ENCODE measurements around the gene ATP8A1.

The ATP8A1 gene

DNA sequence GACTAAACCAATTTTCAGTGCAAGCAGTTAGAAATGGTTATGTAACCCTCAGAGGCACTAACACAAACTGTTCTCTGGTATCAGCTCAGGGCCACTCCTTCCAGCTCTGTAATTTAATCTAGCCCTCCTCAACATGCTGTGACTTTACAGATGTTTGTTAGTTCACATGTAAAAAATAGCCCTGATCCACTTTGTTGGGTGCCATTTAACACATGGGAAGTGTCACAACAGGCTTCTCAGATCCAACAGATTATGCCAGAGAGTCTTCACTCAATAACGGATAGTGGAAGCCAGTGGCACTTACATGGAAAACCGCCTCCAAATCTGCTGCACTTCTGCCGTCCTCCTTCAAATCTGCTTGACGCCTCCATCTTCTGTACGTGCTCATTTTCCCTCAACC, 51.6 kb downstream of the ATP8A1 start:
- no peak overlapping the region for H3K4me3 ChIP-seq (ENCODE audit: low read length)
- no peak for DNase-seq (ENCODE audit: low read depth)
- TF ChIP-seq, protein P1, sequence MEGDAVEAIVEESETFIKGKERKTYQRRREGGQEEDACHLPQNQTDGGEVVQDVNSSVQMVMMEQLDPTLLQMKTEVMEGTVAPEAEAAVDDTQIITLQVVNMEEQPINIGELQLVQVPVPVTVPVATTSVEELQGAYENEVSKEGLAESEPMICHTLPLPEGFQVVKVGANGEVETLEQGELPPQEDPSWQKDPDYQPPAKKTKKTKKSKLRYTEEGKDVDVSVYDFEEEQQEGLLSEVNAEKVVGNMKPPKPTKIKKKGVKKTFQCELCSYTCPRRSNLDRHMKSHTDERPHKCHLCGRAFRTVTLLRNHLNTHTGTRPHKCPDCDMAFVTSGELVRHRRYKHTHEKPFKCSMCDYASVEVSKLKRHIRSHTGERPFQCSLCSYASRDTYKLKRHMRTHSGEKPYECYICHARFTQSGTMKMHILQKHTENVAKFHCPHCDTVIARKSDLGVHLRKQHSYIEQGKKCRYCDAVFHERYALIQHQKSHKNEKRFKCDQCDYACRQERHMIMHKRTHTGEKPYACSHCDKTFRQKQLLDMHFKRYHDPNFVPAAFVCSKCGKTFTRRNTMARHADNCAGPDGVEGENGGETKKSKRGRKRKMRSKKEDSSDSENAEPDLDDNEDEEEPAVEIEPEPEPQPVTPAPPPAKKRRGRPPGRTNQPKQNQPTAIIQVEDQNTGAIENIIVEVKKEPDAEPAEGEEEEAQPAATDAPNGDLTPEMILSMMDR (IDR thresholded peaks at IDR 0.05; ENCODE audit: insufficient read depth, low read depth, low read length, missing control alignments), result no peak

DNA sequence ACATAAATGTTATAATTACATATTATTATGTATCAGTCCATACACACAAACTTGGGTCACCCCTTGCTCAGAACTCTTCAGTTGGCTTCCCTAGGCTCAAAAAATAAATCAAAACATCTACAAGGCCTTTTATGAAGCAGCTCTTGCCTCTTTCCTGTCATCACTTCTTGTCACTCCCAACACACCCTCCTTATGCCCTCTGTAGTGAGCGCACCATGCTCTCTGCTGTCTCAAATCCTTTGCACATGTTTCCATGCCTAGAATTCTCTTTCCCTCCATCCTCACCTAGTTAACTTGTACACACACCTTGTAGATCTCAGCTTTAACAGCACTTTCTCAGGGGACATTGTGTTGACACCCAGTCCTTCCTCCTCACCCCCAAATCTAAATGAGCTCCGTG, 53.0 kb downstream of the ATP8A1 start:
- no peak overlapping the region for H3K4me3 ChIP-seq (ENCODE audit: low read length)
- TF ChIP-seq, protein P1 (IDR thresholded peaks at IDR 0.05; ENCODE audit: insufficient read depth, low read depth, low read length, missing control alignments), result no peak
- DNase-seq (ENCODE audit: low read depth), result no peak

DNA sequence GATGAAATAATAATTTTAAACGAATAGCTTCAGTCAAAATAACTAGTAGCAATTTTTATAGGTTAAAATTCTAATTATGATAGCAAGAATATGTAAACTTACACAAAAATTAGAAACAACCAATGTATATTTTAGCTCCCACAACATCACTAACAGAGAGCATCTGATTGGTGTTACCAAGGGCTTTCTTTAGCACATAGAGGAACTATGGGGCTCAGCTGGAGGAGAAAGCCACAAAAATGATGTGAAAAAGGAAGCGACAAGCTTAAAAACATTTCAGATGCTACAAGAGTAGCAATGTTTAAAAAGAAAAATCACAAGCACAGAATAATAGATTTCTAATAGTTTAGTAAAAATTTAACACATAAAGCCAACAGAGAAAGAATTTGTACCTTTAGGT, 56.3 kb downstream of the ATP8A1 start:
- no peak overlapping the region for H3K4me3 ChIP-seq (ENCODE audit: low read length)
- TF ChIP-seq, protein P1 (IDR thresholded peaks at IDR 0.05; ENCODE audit: insufficient read depth, low read depth, low read length, missing control alignments), result no peak
- DNase-seq (ENCODE audit: low read depth), result no peak

DNA sequence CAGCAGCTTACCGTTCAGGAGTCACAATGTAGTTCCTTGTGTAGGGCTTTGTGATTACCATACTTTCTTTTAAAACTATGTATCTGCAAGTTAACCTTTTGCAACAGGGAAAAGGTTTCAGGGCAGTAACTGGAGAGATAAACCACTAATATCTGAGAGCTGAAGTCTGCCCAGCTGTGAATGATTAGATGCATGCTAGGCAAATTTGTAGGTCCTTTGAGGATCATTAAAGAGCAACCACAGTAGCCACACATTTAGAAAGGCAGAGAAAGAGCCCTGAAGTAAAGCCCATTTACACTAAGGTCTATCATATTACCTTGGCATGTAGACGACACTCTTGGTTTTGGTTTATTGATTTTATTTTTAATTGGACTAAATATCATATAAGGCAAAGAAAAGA, 60.0 kb downstream of the ATP8A1 start:
- TF ChIP-seq, protein P1 (IDR thresholded peaks at IDR 0.05; ENCODE audit: insufficient read depth, low read depth, low read length, missing control alignments), result no peak
- H3K4me3 ChIP-seq (ENCODE audit: low read length), result no peak overlapping the region
- DNase-seq (ENCODE audit: low read depth), result no peak

DNA sequence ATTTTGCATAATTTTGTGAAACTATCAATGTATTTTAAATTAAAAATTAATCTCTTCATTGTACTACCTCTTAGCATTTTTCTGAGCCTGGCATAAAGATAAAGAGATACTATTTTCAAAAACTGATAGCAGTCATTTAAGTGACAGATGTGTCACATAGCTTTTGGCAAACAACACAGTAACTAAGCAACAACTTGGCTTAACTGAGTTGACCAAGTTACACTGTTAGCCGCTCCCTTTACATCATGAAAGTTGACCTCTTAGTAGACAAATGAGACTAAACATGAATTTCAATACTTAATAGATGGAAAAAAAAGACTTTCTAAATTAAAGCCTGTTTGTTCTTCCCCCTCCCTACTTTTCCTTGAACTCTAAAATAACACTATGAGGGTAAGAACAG, 62.0 kb downstream of the ATP8A1 start:
- H3K4me3 ChIP-seq (ENCODE audit: low read length), result no peak overlapping the region
- TF ChIP-seq, protein P1 (IDR thresholded peaks at IDR 0.05; ENCODE audit: insufficient read depth, low read depth, low read length, missing control alignments), result no peak
- no peak for DNase-seq (ENCODE audit: low read depth)

DNA sequence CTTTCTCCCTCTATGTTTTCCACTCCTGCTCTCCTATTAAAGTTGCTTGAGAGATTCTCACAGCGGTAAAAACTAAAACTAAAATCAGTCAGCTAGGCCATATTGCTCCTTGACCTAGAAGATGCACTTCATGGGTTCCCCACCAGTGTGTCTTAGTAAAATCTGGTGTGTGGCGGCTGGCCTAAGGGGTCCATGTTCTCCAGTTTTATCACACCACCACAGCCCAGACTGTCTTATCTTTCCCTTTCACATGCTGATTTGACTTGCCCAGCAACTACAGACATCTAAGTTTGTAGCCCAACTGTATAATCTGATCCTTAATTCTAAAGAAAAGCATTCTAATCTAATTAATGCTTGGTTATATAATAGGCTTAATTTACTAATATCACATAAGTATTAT, 68.0 kb downstream of the ATP8A1 start:
- TF ChIP-seq, protein P1 (IDR thresholded peaks at IDR 0.05; ENCODE audit: insufficient read depth, low read depth, low read length, missing control alignments), result no peak

DNA sequence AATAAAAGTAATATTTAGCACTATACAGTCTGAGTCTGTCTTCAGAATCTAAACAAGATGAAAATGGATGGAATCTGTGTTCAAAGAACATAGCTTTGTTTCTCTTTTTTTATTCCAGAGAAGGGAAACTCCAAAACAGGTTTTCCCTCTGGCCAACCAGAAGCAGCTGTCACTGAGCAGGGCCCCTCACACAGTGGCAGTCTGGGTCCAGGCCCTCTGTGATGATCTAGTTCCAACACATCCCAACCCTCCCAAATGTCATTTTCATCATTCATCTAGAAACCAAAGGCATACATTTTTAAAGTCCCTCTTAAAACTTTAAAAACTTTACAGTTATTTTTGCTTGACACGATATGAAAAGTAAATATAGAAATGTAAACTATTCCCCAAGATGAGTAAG, 70.1 kb downstream of the ATP8A1 start:
- DNase-seq (ENCODE audit: low read depth), result no peak
- TF ChIP-seq, protein P1 (IDR thresholded peaks at IDR 0.05; ENCODE audit: insufficient read depth, low read depth, low read length, missing control alignments), result no peak
- H3K4me3 ChIP-seq (ENCODE audit: low read length), result no peak overlapping the region

More for the DNA sequence above, 68.0 kb downstream of the ATP8A1 start:
- no peak for DNase-seq (ENCODE audit: low read depth)
- no peak overlapping the region for H3K4me3 ChIP-seq (ENCODE audit: low read length)

Measured in epithelial cell of esophagus (primary cell).